Progenitor cell of endocrine pancreas (in vitro differentiated cells): ENCODE measurements around the gene CRY1. TPM values are rescaled to one million over a fixed set of nuclear protein-coding genes. Genes with fewer than 3 reads are reported as not detected.
A peak's percentile ranks its signal among the peaks of the same experiment; 100 is the strongest.

ENCODE experiments used
- DNase-seq: peaks from one replicate; pipeline ENCODE4 v3.0.0; 2021; ENCODE audit warnings: low spot score; ENCODE audit not compliant: unreplicated experiment
- H3K27ac Mint-ChIP-seq: 2 replicates; pipeline ENCODE4 v1.8.0; 2021; ENCODE audit warnings: mild to moderate bottlenecking, moderate library complexity, mixed read lengths
- H3K27me3 Mint-ChIP-seq: 2 replicates; pipeline ENCODE4 v1.8.0; 2021; ENCODE audit warnings: mixed read lengths
- H3K36me3 Mint-ChIP-seq: 2 replicates; pipeline ENCODE4 v1.8.0; 2022; ENCODE audit warnings: mixed read lengths; ENCODE audit not compliant: insufficient read depth
- H3K4me1 Mint-ChIP-seq: 2 replicates; pipeline ENCODE4 v1.8.0; 2021; ENCODE audit warnings: low read depth, mixed read lengths
- H3K4me3 Mint-ChIP-seq: 2 replicates; pipeline ENCODE4 v1.8.0; 2021; ENCODE audit warnings: low read depth, mild to moderate bottlenecking, moderate library complexity, mixed read lengths
- H3K9me3 Mint-ChIP-seq: 2 replicates; pipeline ENCODE4 v1.8.0; 2021; ENCODE audit warnings: low read depth, mixed read lengths
- CTCF ChIP-seq: fragments of 200-600 bp; sonication (generic); IDR thresholded peaks from one replicate; pipeline ENCODE4 v1.5.0; 2021; ENCODE audit warnings: antibody characterized with exemption, mild to moderate bottlenecking; ENCODE audit not compliant: unreplicated experiment
- total RNA-seq: library from RNA; stranded (reverse); gene quantifications from 2 replicates; pipeline ENCODE4 v1.2.1, GENCODE V29; 2021

CRY1 gene
- total RNA-seq, 1 donor from 2014 or later: 26.9 TPM

GRCh38 chr12:106987846-106988245 lies 105.5 kb downstream of the CRY1 start:
- H3K36me3 Mint-ChIP-seq: peaks cover 19% of the 10 kb centered on the region
- no peaks in the 10 kb centered on the region for H3K27me3 Mint-ChIP-seq
- no peak for TF ChIP-seq CTCF
- H3K4me1 Mint-ChIP-seq: peaks cover 15% of the 10 kb centered on the region
- H3K4me3 Mint-ChIP-seq: peak overlapping the region; percentile 92
- no peak overlapping the region for H3K27ac Mint-ChIP-seq
- no peaks in the 10 kb centered on the region for H3K9me3 Mint-ChIP-seq
- DNase-seq: no peak

- Mint-ChIP-seq H3K4me3 (peak within 1 kb of the TSS; percentile 92), H3K27me3 (no peaks in the 10 kb centered on the region), H3K4me1 (peaks cover 15% of the 10 kb centered on the region), H3K36me3 (peaks cover 19% of the 10 kb centered on the region), H3K27ac (peak within 1 kb of the TSS; percentile 95), H3K9me3 (no peaks in the 10 kb centered on the region)
- no peak for TF ChIP-seq CTCF
- DNase-seq: peak; percentile 83
These were observed 106.5 kb downstream of the CRY1 start, which contains the start of gene MTERF2 for GRCh38 chr12:106986625-106987389. MTERF2 (minus strand) TSS chr12:106987146; CDS start chr12:106978714, 8,432 bp downstream.

- Mint-ChIP-seq H3K4me1 (peaks cover 15% of the 10 kb centered on the region), H3K27me3 (no peaks in the 10 kb centered on the region), H3K27ac (no peak overlapping the region), H3K9me3 (no peaks in the 10 kb centered on the region), H3K36me3 (peaks cover 19% of the 10 kb centered on the region), H3K4me3 (peak overlapping the region; percentile 92)
- TF ChIP-seq CTCF: no peak
- DNase-seq: no peak
These were observed 107.2 kb downstream of the CRY1 start for GRCh38 chr12:106986135-106986534.

DNA sequence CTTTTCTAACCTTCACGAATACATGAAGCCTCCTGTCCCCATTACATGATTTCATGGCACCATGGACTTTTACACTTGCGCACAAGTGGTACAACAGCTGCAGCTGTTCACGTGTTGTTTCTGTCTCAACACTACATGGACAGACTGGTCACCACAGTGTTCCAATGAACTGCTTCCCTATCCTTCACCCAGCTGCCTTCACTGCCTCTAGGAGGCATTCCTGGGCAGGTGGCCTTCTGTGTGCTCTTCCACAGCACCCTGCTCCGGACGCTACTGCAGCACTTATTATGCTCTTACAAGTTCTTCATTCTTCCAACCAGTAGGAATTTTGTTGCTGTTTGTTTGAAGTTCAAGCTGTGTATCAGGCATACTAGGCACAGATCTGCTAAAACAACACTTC lies 107.9 kb downstream of the CRY1 start:
- no peak overlapping the region for H3K27ac Mint-ChIP-seq
- no peaks in the 10 kb centered on the region for H3K9me3 Mint-ChIP-seq
- no peak for DNase-seq
- H3K27me3 Mint-ChIP-seq: no peaks in the 10 kb centered on the region
- H3K4me3 Mint-ChIP-seq: peak overlapping the region; percentile 92
- peaks cover 19% of the 10 kb centered on the region for H3K36me3 Mint-ChIP-seq
- no peak for TF ChIP-seq CTCF
- H3K4me1 Mint-ChIP-seq: peaks cover 15% of the 10 kb centered on the region

- TF ChIP-seq CTCF: no peak
- no peak overlapping the region for H3K4me3 Mint-ChIP-seq
- H3K9me3 Mint-ChIP-seq: no peaks in the 10 kb centered on the region
- peaks cover 15% of the 10 kb centered on the region for H3K4me1 Mint-ChIP-seq
- no peak overlapping the region for H3K27ac Mint-ChIP-seq
- no peak for DNase-seq
- H3K36me3 Mint-ChIP-seq: peaks cover 19% of the 10 kb centered on the region
- no peaks in the 10 kb centered on the region for H3K27me3 Mint-ChIP-seq
These were observed 108.7 kb downstream of the CRY1 start for GRCh38 chr12:106984588-106985137.
